Upper lobe of left lung (tissue), 6 donors: ENCODE measurements around the gene DTX2. TPM values are rescaled to one million over a fixed set of nuclear protein-coding genes. Genes with fewer than 3 reads are reported as not detected.
A peak's percentile ranks its signal among the peaks of the same experiment; 100 is the strongest.
"Not testable (repeated sequence)": the region's sequence is repeated elsewhere in the genome, so short reads cannot be mapped to it uniquely, and the experiment has no call there.

Experiments used
- ATAC-seq, 2 donors: fragments of 200-7000 bp; cut with Tn5 transposase; one replicate each; pipeline ENCODE4 v1.9.1; 2022; ENCODE audit warnings: mild to moderate bottlenecking in 2 of 2, moderate library complexity in 2 of 2; ENCODE audit not compliant: low FRiP score in 2 of 2
- DNase-seq, 2 donors: peaks; one replicate each; pipeline ENCODE4 v3.0.0-alpha.2; 2019 to 2020
- H3K27ac ChIP-seq, 4 donors: fragments of 200-600 bp; sonication (generic); one replicate each; pipeline ENCODE4 v1.5.1; 2016 to 2019
- H3K27me3 ChIP-seq, 4 donors: fragments of 200-600 bp; sonication (generic); one replicate each; pipeline ENCODE4 v1.5.1; 2017 to 2019
- H3K36me3 ChIP-seq, 4 donors: fragments of 200-600 bp; sonication (generic); one replicate each; pipeline ENCODE4 v1.5.1; 2016 to 2019
- H3K4me1 ChIP-seq, 4 donors: fragments of 200-600 bp; sonication (generic); one replicate each; pipeline ENCODE4 v1.5.1; 2018 to 2019
- H3K4me3 ChIP-seq, 4 donors: fragments of 200-600 bp; sonication (generic); one replicate each; pipeline ENCODE4 v1.5.1; 2017 to 2019; ENCODE audit warnings: mild to moderate bottlenecking in 2 of 4, moderate library complexity in 1 of 4
- H3K9me3 ChIP-seq, 4 donors: fragments of 200-600 bp; sonication (generic); one replicate each; pipeline ENCODE4 v1.5.1; 2018 to 2019
- EP300 ChIP-seq, 4 donors: sonication (generic); formaldehyde crosslinking; IDR thresholded peaks; one replicate each; pipeline ENCODE4 v1.5.1; 2017; ENCODE audit warnings: antibody characterized with exemption in 4 of 4, control low read depth in 2 of 4
- POLR2A ChIP-seq, 4 donors: fragments of 450-650 bp; IDR thresholded peaks; one replicate each; pipeline ENCODE4 v1.5.1; 2016 to 2017; ENCODE audit warnings: antibody characterized with exemption in 4 of 4, mild to moderate bottlenecking in 2 of 4
- POLR2AphosphoS5 ChIP-seq, 2 donors: sonication (generic); formaldehyde crosslinking; IDR thresholded peaks; one replicate each; pipeline ENCODE4 v1.5.1; 2017; ENCODE audit warnings: antibody characterized with exemption in 2 of 2
- WGBS, 2 donors: methylation state at CpG; one replicate each; pipeline ENCODE4 v1.1.5; 2017 to 2018; 5-methylcytosine and 5-hydroxymethylcytosine counted together
- total RNA-seq, 6 donors: library from RNA; depleted of rRNA in 4 of 6; stranded (reverse); fragments of >200 nt in 4 of 6; gene quantifications; one replicate each; pipeline versions ENCODE4 v1.1.0 to v1.2.1, GENCODE V29; 2016 to 2021
- TF ChIP-seq, protein P1 (sequence below), 6 experiments: fragments of 450-650 bp in 4 of 6; fragments of 200-600 bp in 2 of 6; sonication (generic) in 2 of 6; IDR thresholded peaks; one replicate each; pipeline ENCODE4 v1.5.1; 2016 to 2019; ENCODE audit warnings: antibody characterized with exemption in 6 of 6
- donor health status: DM: no; HTN: no; CAD: no; lungs with moderate emphysema.
- donor health status: DM: no; HTN: yes; CAD: no; lungs with severe emphysema.

Gene DTX2
- total RNA-seq, 6 donors from 2014 or later, result 24.2 to 82.8 (median 36.1) TPM

DNA sequence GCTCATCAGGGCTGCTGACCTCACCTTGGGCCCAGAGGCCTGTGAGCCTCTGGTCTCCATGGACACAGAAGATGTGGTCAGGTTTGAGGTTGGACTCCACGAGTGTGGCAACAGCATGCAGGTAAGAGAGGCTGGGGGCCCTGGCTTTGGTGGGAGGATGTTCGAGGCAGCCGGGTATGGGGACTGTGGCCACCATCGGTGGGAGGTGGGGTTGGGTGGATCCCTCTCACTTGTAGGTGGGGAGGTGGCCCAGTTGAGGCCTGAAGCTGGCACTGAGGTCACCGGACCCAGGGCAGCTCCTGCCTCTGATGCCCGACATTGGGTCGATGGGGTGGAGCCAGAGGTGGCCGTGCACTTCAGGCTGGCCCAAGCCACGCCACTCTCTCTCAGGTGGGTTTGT lies 36.4 kb upstream of the DTX2 start:
- ATAC-seq (no peak), DNase-seq (peak; percentile 16 to 50)
- no peak for TF ChIP-seq EP300 (IDR thresholded peaks at IDR 0.05)
- TF ChIP-seq POLR2AphosphoS5 (IDR thresholded peaks at IDR 0.05), result no peak
- TF ChIP-seq, protein P1, sequence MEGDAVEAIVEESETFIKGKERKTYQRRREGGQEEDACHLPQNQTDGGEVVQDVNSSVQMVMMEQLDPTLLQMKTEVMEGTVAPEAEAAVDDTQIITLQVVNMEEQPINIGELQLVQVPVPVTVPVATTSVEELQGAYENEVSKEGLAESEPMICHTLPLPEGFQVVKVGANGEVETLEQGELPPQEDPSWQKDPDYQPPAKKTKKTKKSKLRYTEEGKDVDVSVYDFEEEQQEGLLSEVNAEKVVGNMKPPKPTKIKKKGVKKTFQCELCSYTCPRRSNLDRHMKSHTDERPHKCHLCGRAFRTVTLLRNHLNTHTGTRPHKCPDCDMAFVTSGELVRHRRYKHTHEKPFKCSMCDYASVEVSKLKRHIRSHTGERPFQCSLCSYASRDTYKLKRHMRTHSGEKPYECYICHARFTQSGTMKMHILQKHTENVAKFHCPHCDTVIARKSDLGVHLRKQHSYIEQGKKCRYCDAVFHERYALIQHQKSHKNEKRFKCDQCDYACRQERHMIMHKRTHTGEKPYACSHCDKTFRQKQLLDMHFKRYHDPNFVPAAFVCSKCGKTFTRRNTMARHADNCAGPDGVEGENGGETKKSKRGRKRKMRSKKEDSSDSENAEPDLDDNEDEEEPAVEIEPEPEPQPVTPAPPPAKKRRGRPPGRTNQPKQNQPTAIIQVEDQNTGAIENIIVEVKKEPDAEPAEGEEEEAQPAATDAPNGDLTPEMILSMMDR (IDR thresholded peaks at IDR 0.05), result no peak
- no peak for TF ChIP-seq POLR2A (IDR thresholded peaks at IDR 0.05)
- no peak overlapping the region for H3K27ac ChIP-seq
- peaks cover 0 to 4% (median 2%) of the 10 kb centered on the region in 4 donors for H3K4me1 ChIP-seq
- H3K4me3 ChIP-seq, result no peak overlapping the region
- peaks cover 0 to 2% (median 0%) of the 10 kb centered on the region in 4 donors for H3K9me3 ChIP-seq
- 91 to 100% methylated on average over 2 to 9 of the region's 9 CpGs for WGBS, 2 donors
- no peaks in the 10 kb centered on the region for H3K27me3 ChIP-seq
- no peaks in the 10 kb centered on the region for H3K36me3 ChIP-seq

DNA sequence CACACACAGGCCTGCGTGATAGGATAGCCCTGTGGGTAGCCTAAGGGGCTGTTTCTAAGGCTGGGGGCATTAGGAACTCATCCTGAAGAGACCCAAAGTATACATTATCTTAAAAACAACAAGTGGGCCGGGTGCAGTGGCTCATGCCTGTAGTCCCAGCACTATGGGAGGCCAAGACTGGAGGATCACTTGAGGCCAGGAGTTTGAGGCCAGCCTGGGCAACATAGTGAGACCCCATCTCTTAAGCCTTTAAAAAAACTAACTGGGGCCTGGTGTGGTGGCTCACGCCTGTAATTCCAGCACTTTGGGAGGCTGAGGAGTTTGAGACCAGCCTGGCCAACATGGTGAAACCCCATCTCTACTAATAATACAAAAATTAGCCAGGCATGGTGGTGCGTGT lies 36.0 kb upstream of the DTX2 start:
- H3K4me3 ChIP-seq, H3K4me1 ChIP-seq, H3K27ac ChIP-seq, H3K9me3 ChIP-seq, ATAC-seq, H3K36me3 ChIP-seq, H3K27me3 ChIP-seq: not testable (repeated sequence)
- peak in 1 of 2 donors; percentile 13 for DNase-seq
- WGBS, 2 donors, result 97 to 98% methylated on average over 3 to 4 of the region's 4 CpGs

DNA sequence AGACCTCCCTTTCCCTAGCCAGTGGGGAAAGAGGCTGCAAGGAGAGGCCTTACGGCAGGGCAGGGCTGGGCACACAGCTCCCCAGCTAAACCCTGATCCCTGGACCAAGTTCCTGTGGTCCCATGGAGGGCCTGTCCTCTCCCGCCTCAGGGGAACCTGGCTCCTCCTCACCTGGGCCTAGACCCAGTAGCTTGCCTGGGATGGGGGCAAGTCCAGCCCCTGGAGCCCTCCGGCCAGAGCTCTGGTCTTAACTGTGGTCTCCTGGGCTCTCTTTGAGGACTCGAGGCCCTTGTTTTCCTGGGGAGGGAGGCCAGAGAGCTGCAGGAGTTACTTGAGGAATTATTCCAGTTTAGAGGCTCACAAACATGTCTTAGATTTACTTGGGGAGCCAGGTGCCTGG lies 35.3 kb upstream of the DTX2 start:
- TF ChIP-seq EP300 (IDR thresholded peaks at IDR 0.05) (no peak), POLR2AphosphoS5 (IDR thresholded peaks at IDR 0.05) (no peak), POLR2A (IDR thresholded peaks at IDR 0.05) (no peak)
- TF ChIP-seq, protein P1 (IDR thresholded peaks at IDR 0.05), result no peak

DNA sequence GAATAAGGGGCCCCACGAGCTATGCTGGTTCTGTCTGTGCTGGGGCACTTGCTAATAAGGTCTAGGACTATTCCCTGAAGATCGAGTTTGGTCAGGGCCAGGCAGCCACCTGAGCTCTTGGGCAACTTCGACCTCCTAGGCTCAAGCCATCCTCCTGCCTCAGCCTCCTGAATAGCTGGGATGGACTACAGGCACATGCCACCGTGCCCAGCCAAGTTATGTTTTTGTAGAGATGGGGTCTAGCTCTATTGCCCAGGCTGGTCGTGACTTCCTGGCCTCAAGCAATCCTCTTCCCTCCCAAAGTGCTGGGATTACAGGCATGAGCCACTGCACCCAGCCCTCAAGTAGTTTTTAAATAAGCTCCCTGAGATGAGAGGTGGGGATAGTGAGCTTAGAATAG lies 33.9 kb upstream of the DTX2 start:
- DNase-seq, result peak in 1 of 2 donors; percentile 8
- 72 to 78% methylated on average over 4 to 5 of the region's 5 CpGs for WGBS, 2 donors
- Histone ChIP-seq H3K4me3 (no peak overlapping the region), H3K27me3 (no peaks in the 10 kb centered on the region), H3K4me1 (peaks cover 0 to 4% (median 2%) of the 10 kb centered on the region in 4 donors), H3K9me3 (no peaks in the 10 kb centered on the region), H3K36me3 (no peaks in the 10 kb centered on the region), H3K27ac (no peak overlapping the region)
- TF ChIP-seq POLR2A (IDR thresholded peaks at IDR 0.05) (no peak), EP300 (IDR thresholded peaks at IDR 0.05) (no peak), POLR2AphosphoS5 (IDR thresholded peaks at IDR 0.05) (no peak)
- TF ChIP-seq, protein P1 (IDR thresholded peaks at IDR 0.05), result no peak
- ATAC-seq, result no peak

More for the DNA sequence above, 35.3 kb upstream of the DTX2 start:
- 82 to 98% methylated on average over 2 to 4 of the region's 4 CpGs for WGBS, 2 donors
- DNase-seq (peak in 1 of 2 donors; percentile 15), ATAC-seq (no peak)
- Histone ChIP-seq H3K27me3 (no peaks in the 10 kb centered on the region), H3K27ac (no peak overlapping the region), H3K4me3 (no peak overlapping the region), H3K4me1 (peaks cover 0 to 4% (median 2%) of the 10 kb centered on the region in 4 donors), H3K9me3 (no peaks in the 10 kb centered on the region), H3K36me3 (no peaks in the 10 kb centered on the region)

DNA sequence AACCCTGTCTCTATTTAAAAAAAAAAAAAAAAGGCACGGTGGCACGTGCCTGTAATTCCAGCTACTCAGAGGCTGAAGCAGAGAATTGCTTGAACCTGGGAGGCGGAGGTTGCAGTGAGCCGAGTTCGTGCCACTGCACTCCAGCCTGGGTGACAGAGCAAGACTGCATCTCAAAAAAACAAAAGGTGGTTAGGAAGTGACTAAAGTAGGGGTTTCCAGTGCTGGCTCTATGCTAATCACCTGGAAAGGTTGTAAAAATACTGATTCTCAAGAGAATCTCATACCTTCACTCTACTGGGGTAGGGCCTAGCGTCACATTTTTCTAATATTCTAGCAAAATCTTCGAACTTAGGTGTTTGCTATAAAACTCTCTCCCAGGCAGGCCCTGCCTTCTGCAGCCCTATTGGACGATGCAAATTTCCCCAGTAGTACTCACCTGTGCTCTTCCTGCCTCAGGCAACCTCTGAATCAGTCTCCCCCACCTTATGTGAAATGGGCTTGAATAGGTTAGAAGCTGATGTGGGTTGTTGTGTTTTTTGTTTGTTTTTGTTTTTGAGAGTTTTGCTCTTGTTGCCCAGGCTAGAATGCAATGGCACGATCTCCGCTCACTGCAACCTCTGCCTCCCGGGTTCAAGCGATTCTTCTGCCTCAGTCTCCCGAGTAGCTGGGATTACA lies 33.2 kb upstream of the DTX2 start:
- TF ChIP-seq EP300 (IDR thresholded peaks at IDR 0.05), result no peak
- TF ChIP-seq POLR2AphosphoS5 (IDR thresholded peaks at IDR 0.05), result no peak
- TF ChIP-seq, protein P1 (IDR thresholded peaks at IDR 0.05), result no peak
- no peak for TF ChIP-seq POLR2A (IDR thresholded peaks at IDR 0.05)
- H3K4me1 ChIP-seq, result peaks cover 0 to 4% (median 2%) of the 10 kb centered on the region in 4 donors
- no peak overlapping the region for H3K27ac ChIP-seq
- no peak overlapping the region for H3K4me3 ChIP-seq
- no peaks in the 10 kb centered on the region for H3K36me3 ChIP-seq
- DNase-seq (no peak), ATAC-seq (no peak)
- no peaks in the 10 kb centered on the region for H3K9me3 ChIP-seq
- no peaks in the 10 kb centered on the region for H3K27me3 ChIP-seq
- 90 to 91% methylated on average over 13 of the region's 13 CpGs for WGBS, 2 donors
